ENCODE data around the gene LMTK3.

DNA sequence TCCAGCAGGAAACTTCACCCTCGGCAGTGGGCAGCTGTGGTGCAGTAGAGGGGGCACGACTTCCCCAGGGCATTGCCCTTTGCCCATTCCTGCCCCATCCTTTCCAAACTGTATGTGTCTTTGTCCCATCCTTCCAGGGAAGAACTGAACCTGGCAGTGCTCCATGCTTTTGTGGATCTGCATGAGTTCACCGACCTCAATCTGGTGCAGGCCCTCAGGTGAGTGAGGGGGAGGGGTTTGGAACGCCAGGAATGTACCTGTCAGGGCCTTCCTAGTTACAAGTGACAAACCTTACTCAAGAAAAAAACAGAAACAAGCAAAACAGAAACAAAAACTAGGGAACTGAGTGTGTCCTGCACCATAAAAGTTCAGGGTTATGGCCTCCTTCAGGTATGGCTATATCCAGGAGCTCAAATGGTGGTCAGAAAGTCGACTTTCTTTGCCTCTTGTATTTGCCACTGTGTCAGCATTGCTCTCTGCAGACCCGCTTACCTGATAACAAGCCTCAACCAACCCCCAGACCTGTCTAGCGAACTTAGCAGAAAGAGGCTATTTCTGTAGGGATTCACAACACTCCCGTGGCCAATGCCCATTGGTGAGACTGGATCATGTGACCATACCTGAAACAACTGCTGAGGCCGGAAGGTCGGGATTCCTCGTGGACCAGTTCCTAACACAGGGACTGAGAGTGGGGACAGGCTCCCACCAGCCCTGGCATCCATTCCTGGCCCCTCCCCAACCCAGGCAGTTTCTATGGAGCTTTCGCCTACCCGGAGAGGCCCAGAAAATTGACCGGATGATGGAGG, 38.3 kb downstream of the LMTK3 start:
- TF ChIP-seq POLR2AphosphoS5 (IDR thresholded peaks at IDR 0.05; ENCODE audit: low read depth, low read length) = 0 out of 2 replicates have a peak, but pooled peaks have one; percentile 38
- TF ChIP-seq POLR2A (IDR thresholded peaks at IDR 0.05; ENCODE audit: low read depth, low read length) = no peak
- TF ChIP-seq POU2F2 (IDR thresholded peaks at IDR 0.05; ENCODE audit: low read depth, low read length) = no peak
- no peak for TF ChIP-seq SPI1 (IDR thresholded peaks at IDR 0.05; ENCODE audit: low read depth, low read length)
- no peak for TF ChIP-seq TAF1 (IDR thresholded peaks at IDR 0.05; ENCODE audit: low read depth, low read length)
- TF ChIP-seq PAX5 (IDR thresholded peaks at IDR 0.05; ENCODE audit: insufficient read depth, low read length, severe bottlenecking) = no peak
